Endothelial cell of umbilical vein (primary cell): ENCODE measurements around the gene SIGLEC6. TPM values are rescaled to one million over a fixed set of nuclear protein-coding genes. Genes with fewer than 3 reads are reported as not detected.

Experiments used
- BruUV-seq: library from RNA; stranded (reverse); fragments of 400-500 nt; replicated peaks from 2 replicates; lab custom pipeline; 2021; lab: Mats Ljungman, UMichigan
- CTCF ChIA-PET: fragments of 300-600, 350-600 bp; sonication (Branson Sonifier 250); formaldehyde crosslinking; loops from one replicate; lab custom pipeline; 2021; ENCODE audit warnings: antibody characterized with exemption, inconsistent platforms; lab: Charles Lee
- POLR2A ChIA-PET: fragments of 300-600, 350-600 bp; sonication (Branson Sonifier 250); formaldehyde crosslinking; loops from one replicate; lab custom pipeline; 2021; ENCODE audit warnings: antibody characterized with exemption, inconsistent platforms; lab: Charles Lee
- DNase-seq: peaks from one replicate; pipeline ENCODE4 v3.0.0-alpha.2; 2011; ENCODE audit warnings: low read depth, low spot score
- FAIRE-seq: peaks from 2 replicates; lab custom pipeline; 2011; peaks lifted over from hg19 to GRCh38; lab: Jason Lieb, UNC
- H2AFZ ChIP-seq: 2 replicates; pipeline ENCODE4 v1.6.0; 2012; ENCODE audit warnings: low read depth, low read length, control low read depth, inconsistent platforms
- H3K27ac ChIP-seq: 2 replicates; pipeline ENCODE4 v1.5.1; 2011; ENCODE audit warnings: low read depth, mild to moderate bottlenecking, control low read depth, low read length, moderate library complexity; ENCODE audit not compliant: insufficient read depth
- H3K27me3 ChIP-seq, 2 experiments: 2 replicates each; pipeline versions ENCODE4 v1.6.0 to v1.6.1; 2011; ENCODE audit warnings: low read length in 2 of 2, mixed read lengths in 1 of 2; ENCODE audit not compliant: control insufficient read depth in 2 of 2, insufficient read depth in 2 of 2
- H3K36me3 ChIP-seq, 2 experiments: 2 replicates in 1 of 2; 3 replicates in 1 of 2; pipeline ENCODE4 v1.5.1; 2011; ENCODE audit warnings: low read length in 2 of 2, mild to moderate bottlenecking in 1 of 2, moderate library complexity in 1 of 2; ENCODE audit not compliant: control insufficient read depth in 2 of 2, insufficient read depth in 2 of 2; ENCODE audit errors: extremely low read depth in 1 of 2
- H3K4me1 ChIP-seq: 3 replicates; pipeline ENCODE4 v1.5.1; 2011; ENCODE audit warnings: mild to moderate bottlenecking, low read length; ENCODE audit not compliant: control insufficient read depth, insufficient read depth; ENCODE audit errors: extremely low read depth
- H3K4me2 ChIP-seq: 2 replicates; pipeline ENCODE4 v1.6.1; 2011; ENCODE audit warnings: low read length, control low read depth, mixed read lengths; ENCODE audit not compliant: insufficient read depth
- H3K4me3 ChIP-seq, 3 experiments: fragments of 200-600 bp in 1 of 3; sonication (generic), shearing (Covaris generic) in 1 of 3; replicated peaks in 1 of 3; 2 replicates each; pipeline ENCODE4 v1.5.1; 2011 to 2016; ENCODE audit warnings: control low read depth in 3 of 3, low read length in 3 of 3, mild to moderate bottlenecking in 2 of 3, inconsistent platforms in 1 of 3, low read depth in 1 of 3, moderate library complexity in 1 of 3; ENCODE audit not compliant: insufficient read depth in 1 of 3
- H3K79me2 ChIP-seq: 2 replicates; pipeline ENCODE4 v1.6.0; 2012; ENCODE audit warnings: low read length, inconsistent platforms; ENCODE audit not compliant: control insufficient read depth, insufficient read depth
- H3K9ac ChIP-seq: replicated peaks from 2 replicates; pipeline ENCODE3; 2011; ENCODE audit warnings: low read length, control low read depth; ENCODE audit not compliant: insufficient read depth; ENCODE audit errors: extremely low read depth
- H3K9me1 ChIP-seq: replicated peaks from 3 replicates; pipeline ENCODE4 v1.6.0; 2011; ENCODE audit warnings: mild to moderate bottlenecking, low read length; ENCODE audit not compliant: control insufficient read depth, insufficient read depth; ENCODE audit errors: extremely low read depth
- H3K9me3 ChIP-seq: replicated peaks from 2 replicates; pipeline ENCODE4 v1.5.1; 2012; ENCODE audit warnings: low read length, inconsistent platforms; ENCODE audit not compliant: control insufficient read depth, insufficient read depth
- H4K20me1 ChIP-seq: replicated peaks from 2 replicates; pipeline ENCODE3; 2011; ENCODE audit warnings: mild to moderate bottlenecking, low read length; ENCODE audit not compliant: control insufficient read depth, insufficient read depth; ENCODE audit errors: extremely low read depth
- FOS ChIP-seq: IDR thresholded peaks from 2 replicates; pipeline ENCODE4 v1.6.1; 2011; ENCODE audit warnings: mild to moderate bottlenecking, low read length, moderate library complexity, borderline replicate concordance; ENCODE audit not compliant: insufficient read depth
- GATA2 ChIP-seq: IDR thresholded peaks from 2 replicates; pipeline ENCODE4 v1.7.0; 2011; ENCODE audit warnings: low read depth, mild to moderate bottlenecking, moderate library complexity, mixed read lengths, low read length; ENCODE audit not compliant: insufficient read length, insufficient read depth
- JUN ChIP-seq: IDR thresholded peaks from 2 replicates; pipeline ENCODE4 v1.6.1; 2011; ENCODE audit warnings: borderline replicate concordance, low read depth; ENCODE audit not compliant: insufficient read length, insufficient read depth
- MYC ChIP-seq: IDR thresholded peaks from one replicate; pipeline ENCODE4 v1.6.1; 2011; ENCODE audit warnings: mild to moderate bottlenecking, low read depth, low read length
- POLR2A ChIP-seq: IDR thresholded peaks from 2 replicates; pipeline ENCODE4 v1.6.1; 2012; ENCODE audit warnings: low read depth, mild to moderate bottlenecking, control low read depth, low read length
- POLR2AphosphoS5 ChIP-seq: IDR thresholded peaks from 2 replicates; pipeline ENCODE4 v1.6.1; 2012; ENCODE audit warnings: low read depth, mild to moderate bottlenecking, control low read depth, low read length, moderate library complexity; ENCODE audit not compliant: insufficient read depth
- dilution Hi-C: fragments of 300-500 bp; cut with MboI; formaldehyde crosslinking; loops from one replicate; pipeline ENCODE4 v1.15.0; 2019; ENCODE audit warnings: low sequenced_read_pairs; ENCODE audit not compliant: extremely low pct_ligation_motif_present
- intact Hi-C: fragments of 100-400 bp; cut with micrococcal nuclease; formaldehyde crosslinking; loops from one replicate; pipeline ENCODE4 v1.10.0; 2022
- polyA plus RNA-seq, 4 experiments: library from polyadenylated mRNA; depleted of rRNA in 3 of 4; stranded (reverse) in 3 of 4; unstranded in 1 of 4; fragments of >200 nt; gene quantifications; 2 replicates each; pipeline versions ENCODE4 v1.2.1 to v1.2.3, GENCODE V29; 2011 to 2012; ENCODE audit warnings: missing spikeins in 1 of 4
- total RNA-seq: library from RNA; stranded (reverse); gene quantifications from 2 replicates; pipeline ENCODE4 v1.2.3, GENCODE V29; 2021
- TF ChIP-seq, protein P1 (sequence below), 2 donors: IDR thresholded peaks; 1 replicate in 1 of 2; 2 replicates in 1 of 2; pipeline ENCODE4 v1.5.1; 2011; ENCODE audit warnings: low read length in 2 of 2, mild to moderate bottlenecking in 2 of 2, moderate library complexity in 2 of 2, control low read depth in 1 of 2, inconsistent platforms in 1 of 2, low read depth in 1 of 2; ENCODE audit not compliant: insufficient read depth in 1 of 2; ENCODE audit errors: extremely low read depth in 1 of 2

SIGLEC6 gene
- total and polyA plus RNA-seq, 2 donors (not counting 3 experiments of a cell fraction or from before 2014, with no cell fraction given), result not detected

DNA sequence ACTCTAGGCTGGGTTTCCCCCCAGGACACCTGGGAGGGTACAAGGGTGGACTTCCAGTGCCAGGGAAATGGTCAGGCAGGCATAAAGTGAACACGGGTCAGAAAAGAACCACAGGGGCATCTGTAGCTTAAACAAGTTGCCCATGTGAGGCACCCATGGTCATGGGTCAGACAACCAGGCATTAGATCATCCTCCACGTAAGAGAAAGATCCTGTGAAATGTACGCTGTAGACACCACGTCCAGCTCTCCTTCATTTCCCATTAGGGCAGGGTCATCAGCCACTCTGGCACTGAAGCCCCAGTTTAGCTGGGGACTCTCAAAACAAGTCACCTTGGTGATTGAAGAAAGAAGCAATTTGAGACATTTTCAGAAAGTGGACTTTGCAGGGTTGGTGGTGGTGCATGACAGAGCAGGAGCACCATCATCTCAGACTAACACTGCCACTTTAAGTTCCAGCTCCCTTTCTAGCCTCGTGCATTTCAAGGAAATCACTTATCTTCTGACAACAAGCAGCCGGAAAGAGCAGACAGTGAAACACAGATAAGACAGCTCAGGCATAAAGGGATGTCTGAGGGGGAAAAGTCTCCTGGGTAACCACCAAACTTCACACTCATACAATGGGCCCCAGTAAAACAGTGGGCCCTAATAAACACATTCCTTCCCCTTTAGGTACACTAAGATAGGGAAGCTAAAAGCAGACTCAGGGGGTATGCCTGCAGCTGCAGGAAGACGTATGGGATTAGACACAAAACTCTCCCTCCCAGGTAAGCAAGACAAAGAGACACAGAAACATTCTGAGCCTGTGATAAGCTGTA lies 16.1 kb upstream of the SIGLEC6 start:
- Histone ChIP-seq H3K9me1 (no peaks in the 10 kb centered on the region), H2AFZ (no peak overlapping the region), H3K9ac (peak overlapping the region; percentile 65), H3K79me2 (no peaks in the 10 kb centered on the region), H3K27ac (peak overlapping the region; percentile 89), H3K27me3 (no peaks in the 10 kb centered on the region), H4K20me1 (no peaks in the 10 kb centered on the region), H3K4me2 (peak overlapping the region; percentile 52), H3K4me1 (peaks cover 28% of the 10 kb centered on the region), H3K4me3 (no peak overlapping the region), H3K36me3 (no peaks in the 10 kb centered on the region), H3K9me3 (no peaks in the 10 kb centered on the region)
- intact Hi-C loops (loop anchor here (1.0 to 2.0 kb wide), 3 partner anchors 75 to 142 kb away; no protein-coding TSS in a partner anchor), dilution Hi-C loops (no loop called here)
- peak; percentile 37 for FAIRE-seq
- CTCF ChIA-PET, result interaction anchor here (1.0 to 2.9 kb wide), 9 partner anchors 23 to 208 kb away, joined by 4 to 15 read pairs (median 5); partner anchors contain the start of gene ZNF175
- DNase-seq, result peak; percentile 67
- TF ChIP-seq JUN (peak; percentile 12), FOS (peak; percentile 8), POLR2AphosphoS5 (peak; percentile 79), POLR2A (no peak), MYC (peak; percentile 20), GATA2 (peak; percentile 92)
- TF ChIP-seq, protein P1, sequence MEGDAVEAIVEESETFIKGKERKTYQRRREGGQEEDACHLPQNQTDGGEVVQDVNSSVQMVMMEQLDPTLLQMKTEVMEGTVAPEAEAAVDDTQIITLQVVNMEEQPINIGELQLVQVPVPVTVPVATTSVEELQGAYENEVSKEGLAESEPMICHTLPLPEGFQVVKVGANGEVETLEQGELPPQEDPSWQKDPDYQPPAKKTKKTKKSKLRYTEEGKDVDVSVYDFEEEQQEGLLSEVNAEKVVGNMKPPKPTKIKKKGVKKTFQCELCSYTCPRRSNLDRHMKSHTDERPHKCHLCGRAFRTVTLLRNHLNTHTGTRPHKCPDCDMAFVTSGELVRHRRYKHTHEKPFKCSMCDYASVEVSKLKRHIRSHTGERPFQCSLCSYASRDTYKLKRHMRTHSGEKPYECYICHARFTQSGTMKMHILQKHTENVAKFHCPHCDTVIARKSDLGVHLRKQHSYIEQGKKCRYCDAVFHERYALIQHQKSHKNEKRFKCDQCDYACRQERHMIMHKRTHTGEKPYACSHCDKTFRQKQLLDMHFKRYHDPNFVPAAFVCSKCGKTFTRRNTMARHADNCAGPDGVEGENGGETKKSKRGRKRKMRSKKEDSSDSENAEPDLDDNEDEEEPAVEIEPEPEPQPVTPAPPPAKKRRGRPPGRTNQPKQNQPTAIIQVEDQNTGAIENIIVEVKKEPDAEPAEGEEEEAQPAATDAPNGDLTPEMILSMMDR (IDR thresholded peaks at IDR 0.05; ENCODE audit: extremely low read depth in 1 of 2, insufficient read depth in 1 of 2, low read depth in 1 of 2, low read length in 2 of 2), result no peak
- TSS peak; percentile 81 for BruUV-seq
- POLR2A ChIA-PET, result interaction anchor here (0.7 kb wide), 1 partner anchor 31 kb away, joined by 3 read pairs; no protein-coding TSS in a partner anchor
